Uterus (tissue), 2 donors: ENCODE data around the gene RPS28.

Experiments used
- POLR2A ChIP-seq, 2 donors: fragments of 450-650 bp; IDR thresholded peaks; one replicate each; pipeline ENCODE4 v1.6.1; 2016; ENCODE audit warnings: antibody characterized with exemption in 2 of 2, mild to moderate bottlenecking in 1 of 2, moderate library complexity in 1 of 2
- TF ChIP-seq, protein P1 (sequence below), 4 experiments: fragments of 200-600 bp in 2 of 4; fragments of 450-650 bp in 2 of 4; sonication (generic) in 2 of 4; IDR thresholded peaks; one replicate each; pipeline ENCODE4 v1.5.1; 2016 to 2019; ENCODE audit warnings: antibody characterized with exemption in 4 of 4, mild to moderate bottlenecking in 2 of 4, moderate library complexity in 1 of 4

- TF ChIP-seq, protein P1, sequence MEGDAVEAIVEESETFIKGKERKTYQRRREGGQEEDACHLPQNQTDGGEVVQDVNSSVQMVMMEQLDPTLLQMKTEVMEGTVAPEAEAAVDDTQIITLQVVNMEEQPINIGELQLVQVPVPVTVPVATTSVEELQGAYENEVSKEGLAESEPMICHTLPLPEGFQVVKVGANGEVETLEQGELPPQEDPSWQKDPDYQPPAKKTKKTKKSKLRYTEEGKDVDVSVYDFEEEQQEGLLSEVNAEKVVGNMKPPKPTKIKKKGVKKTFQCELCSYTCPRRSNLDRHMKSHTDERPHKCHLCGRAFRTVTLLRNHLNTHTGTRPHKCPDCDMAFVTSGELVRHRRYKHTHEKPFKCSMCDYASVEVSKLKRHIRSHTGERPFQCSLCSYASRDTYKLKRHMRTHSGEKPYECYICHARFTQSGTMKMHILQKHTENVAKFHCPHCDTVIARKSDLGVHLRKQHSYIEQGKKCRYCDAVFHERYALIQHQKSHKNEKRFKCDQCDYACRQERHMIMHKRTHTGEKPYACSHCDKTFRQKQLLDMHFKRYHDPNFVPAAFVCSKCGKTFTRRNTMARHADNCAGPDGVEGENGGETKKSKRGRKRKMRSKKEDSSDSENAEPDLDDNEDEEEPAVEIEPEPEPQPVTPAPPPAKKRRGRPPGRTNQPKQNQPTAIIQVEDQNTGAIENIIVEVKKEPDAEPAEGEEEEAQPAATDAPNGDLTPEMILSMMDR (IDR thresholded peaks at IDR 0.05), result no peak
- no peak for TF ChIP-seq POLR2A (IDR thresholded peaks at IDR 0.05)
Observed at GRCh38 chr19:8322638-8322997, 1.3 kb downstream of the RPS28 start.
